Stimulated activated CD4-positive, alpha-beta T cell treated with anti-CD3 and anti-CD28 coated beads, Interleukin-15, amount 100 ng/mL, for 48 hours (primary cell): ENCODE results near the gene CCM2.

Experiments
- DNase-seq, 2 donors: peaks; one replicate each; pipeline ENCODE4 v3.0.0-alpha.2; 2020; ENCODE audit warnings: low read depth in 2 of 2

Gene CCM2

DNA sequence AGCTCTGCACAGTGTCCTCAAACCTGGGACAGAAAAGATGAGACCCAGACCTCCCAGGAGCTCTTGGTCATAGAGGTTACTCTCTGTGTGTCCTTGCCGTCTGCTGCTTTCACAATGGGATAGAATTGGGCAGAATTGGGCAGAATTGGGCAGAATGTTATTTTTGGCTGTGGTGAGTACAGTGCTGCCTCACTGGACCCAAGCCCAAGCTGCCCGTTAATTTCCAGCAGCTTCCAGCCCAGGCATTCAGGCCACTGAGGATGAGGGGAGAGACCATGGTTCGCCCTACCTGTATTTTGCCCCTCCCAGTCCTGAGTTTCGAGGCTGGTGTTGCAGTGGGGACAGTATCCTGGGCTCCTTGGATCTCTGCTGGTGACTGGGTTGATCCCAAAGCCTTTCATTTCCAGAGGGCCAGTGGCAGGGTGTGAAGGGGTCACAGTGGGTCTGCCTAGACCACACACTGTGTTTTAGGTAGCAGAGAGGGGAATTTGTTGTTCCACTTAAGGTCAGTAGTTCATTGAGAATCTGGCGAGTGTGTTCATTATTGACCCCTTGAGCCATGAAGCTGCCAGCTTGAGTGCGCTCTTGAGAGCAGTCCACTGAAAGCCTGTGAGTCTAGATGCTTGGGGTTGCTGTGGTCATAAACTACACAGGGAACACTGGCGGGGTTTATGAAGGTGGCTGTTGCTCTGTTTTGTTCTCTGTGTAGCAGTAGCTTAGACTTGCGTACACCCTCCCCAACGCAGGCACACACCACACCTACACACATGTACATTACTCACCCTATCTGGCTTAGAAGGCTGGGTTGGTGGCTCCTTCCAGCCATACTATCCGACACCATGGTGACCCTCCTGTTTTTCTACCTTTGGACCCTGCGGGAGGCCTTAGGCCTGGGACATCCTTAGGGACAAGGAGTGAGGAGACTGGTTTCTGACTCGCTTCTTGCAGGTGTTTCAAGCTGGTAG lies 65.3 kb downstream of the CCM2 start:
- DNase-seq: no peak

DNA sequence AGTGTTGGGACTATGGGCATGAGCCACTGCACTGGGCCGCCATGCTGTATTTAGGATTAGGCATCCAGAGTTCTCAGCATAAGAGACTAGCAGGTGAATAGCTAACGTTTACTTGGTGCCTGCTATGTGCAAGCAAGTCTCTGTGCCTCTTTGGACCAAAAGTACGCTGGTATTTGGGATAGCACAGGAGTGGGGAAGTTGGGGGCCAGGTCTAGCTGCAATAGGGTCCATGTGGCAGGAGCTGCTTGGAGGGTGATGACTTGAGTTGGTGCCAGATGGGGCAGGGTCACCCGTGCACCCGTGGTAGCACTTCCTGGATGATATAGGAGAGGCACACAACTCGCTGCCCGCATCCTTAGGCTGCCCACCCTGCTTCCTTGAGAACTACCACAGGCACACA lies 66.4 kb downstream of the CCM2 start:
- no peak for DNase-seq

DNA sequence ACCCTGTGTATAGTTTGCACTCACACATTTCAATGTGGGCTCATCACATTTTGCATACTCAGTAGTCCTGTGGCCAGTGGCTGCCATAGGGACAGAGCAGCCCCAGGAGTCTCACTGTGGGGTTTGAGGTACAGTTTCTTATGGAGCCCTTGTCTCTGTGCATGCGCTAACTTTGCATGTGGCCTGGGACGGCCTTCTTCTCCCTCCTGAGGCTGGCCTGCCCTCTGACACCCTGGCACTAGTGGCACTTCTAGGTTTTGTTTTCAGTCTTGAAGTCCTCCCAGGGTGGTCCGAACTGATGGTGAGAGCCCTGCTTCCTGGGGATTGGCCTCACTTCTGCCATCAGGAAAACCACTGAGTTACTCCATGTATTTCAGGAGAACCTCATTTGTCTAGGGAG lies 67.6 kb downstream of the CCM2 start:
- no peak for DNase-seq

DNA sequence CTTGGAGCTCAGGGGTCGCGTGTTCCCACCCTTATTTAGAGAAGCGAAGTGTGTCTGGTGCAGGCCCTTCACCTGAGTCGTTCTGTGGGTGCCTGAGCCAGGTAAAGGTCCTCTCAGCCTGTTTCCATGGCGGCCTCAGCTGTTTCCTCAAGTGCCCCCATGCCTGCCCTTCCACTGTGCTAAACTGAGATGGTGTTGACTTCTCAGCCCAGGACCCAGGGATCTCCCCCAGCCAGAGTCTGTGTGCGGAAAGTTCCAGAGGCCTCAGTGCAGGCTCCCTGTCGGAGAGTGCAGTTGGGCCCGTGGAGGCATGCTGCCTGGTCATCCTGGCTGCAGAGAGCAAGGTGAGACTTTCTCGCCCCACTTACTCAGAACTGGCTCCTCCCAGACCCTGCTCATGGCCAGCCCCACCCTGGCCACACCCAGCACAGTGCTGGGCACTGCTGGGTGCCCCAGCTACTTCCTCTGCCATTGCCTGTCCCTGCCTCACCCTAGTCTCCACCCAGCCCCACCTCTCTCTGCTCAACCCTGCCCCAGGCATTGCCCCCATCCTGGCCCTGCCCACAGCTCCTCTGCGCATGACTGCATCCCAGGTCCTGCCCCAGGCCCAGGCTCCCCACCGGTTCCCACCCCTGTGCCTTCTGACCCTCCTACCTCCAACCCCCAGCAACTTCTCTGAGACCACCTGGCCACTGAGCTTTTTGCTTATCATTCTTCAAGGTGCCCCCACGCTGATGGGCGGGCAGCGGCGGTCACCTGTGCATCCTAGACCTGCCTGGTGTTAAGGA lies 68.4 kb downstream of the CCM2 start:
- DNase-seq: no peak

DNA sequence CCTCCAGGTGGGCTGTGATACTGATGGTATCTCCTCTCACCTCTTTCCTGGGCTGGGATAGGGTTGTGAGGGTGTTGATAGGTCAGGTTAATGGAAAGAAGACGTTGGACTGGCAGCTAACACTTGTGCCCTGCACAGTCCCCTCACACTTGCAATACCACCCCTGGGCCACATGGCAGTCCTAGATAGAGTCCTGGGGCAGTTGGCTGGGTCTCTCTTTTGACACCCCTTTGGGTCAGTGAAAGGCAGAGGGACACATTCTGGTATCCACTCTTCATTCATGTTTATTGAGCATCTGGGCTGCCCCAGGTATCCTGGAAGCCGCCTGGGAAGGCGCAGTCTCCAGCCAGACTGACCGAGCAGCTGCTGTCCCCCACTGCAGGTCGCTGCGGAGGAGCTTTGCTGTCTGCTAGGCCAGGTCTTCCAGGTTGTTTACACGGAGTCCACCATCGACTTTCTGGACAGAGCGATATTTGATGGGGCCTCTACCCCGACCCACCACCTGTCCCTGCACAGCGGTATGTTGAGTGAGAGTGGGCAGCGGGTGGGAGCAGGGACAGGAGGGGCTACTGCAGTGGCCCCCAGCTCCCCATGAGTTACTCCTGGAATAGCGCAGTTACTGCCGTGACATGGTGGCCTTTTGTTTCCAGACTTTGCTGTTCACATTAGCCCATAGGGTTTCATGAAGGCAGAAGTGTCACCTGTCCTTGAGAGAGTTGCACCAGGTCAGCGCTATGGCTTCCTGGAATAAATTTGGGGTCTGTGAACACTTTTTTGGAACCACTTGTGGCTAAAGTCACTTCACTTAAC lies 69.6 kb downstream of the CCM2 start:
- DNase-seq: no peak

DNA sequence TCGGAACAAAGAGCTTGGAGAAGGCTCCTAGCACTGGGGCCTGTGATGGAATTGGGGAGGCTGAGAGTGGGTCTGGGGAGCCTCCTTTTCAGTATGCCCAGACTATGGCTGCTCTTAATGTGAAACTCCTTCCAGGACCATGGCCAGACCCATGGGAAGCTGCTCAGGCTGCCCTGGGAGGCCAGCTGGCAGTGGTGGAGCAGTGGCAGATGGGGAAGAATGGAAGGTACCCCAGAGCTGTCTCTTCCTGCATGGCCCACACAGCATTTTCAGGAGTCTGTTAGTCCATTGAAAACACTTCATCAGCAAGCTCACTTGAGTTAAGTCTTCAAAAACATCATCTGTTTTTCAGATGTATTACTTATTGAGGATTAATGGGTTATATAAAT lies 70.2 kb downstream of the CCM2 start:
- no peak for DNase-seq

DNA sequence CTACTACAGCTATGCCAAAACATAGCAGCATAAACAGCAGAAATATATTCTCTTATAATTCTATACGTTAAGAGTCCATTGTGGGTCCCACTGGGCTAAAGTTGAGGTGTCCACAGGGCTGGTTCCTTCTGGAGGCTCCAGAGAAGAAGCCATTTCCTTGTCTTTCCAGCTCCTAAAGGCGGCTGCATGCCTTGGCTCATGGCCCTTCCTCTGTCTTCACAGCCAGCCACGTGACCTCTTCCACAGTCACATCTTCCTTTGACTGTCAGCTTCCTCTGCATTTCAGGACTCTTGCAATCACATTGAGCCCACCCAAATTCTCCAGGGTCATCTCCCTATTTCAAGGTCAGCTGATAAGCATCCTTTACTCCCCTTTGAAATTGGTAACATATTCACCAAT lies 71.5 kb downstream of the CCM2 start:
- DNase-seq: no peak

DNA sequence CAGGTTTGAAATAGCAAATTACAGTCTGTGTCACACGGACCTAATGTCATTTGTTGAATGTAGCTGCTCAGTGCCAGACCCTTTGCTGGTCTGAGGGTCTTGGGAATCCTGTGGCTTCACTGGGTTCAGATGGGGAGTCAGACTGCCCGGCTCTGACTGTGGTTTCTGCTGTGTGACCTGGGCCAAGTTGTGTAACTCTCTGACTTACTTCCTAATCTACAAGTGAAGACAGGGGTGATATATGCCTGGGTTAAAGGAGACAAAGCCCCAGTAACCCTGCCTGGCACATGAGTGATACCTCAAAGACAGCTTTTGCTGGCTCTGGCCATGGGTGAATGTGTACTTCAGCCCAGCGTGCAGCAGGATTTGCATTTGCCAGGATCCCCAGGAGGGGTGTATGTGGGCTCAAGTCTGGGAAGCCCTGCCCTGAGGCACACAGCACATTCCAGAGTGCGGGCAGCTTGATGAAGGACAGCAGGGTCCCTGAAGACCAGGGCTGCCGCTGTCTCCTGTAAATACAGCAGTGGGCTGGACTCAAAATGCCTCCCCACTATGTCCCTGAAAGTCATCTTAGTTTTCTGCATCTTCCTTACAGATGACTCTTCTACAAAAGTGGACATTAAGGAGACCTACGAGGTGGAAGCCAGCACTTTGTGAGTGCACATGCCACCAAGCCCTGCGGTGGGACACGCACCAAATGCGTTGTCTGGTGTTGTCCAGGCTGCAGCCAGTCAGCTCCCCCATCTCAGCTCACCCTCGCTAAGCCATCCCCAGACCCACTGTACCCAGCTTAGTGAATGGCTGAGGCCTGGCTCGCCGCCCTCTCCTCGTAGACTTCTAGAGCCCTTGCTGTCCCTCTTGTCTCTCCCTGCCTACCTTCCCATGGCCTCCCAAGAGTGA lies 72.4 kb downstream of the CCM2 start:
- no peak for DNase-seq

DNA sequence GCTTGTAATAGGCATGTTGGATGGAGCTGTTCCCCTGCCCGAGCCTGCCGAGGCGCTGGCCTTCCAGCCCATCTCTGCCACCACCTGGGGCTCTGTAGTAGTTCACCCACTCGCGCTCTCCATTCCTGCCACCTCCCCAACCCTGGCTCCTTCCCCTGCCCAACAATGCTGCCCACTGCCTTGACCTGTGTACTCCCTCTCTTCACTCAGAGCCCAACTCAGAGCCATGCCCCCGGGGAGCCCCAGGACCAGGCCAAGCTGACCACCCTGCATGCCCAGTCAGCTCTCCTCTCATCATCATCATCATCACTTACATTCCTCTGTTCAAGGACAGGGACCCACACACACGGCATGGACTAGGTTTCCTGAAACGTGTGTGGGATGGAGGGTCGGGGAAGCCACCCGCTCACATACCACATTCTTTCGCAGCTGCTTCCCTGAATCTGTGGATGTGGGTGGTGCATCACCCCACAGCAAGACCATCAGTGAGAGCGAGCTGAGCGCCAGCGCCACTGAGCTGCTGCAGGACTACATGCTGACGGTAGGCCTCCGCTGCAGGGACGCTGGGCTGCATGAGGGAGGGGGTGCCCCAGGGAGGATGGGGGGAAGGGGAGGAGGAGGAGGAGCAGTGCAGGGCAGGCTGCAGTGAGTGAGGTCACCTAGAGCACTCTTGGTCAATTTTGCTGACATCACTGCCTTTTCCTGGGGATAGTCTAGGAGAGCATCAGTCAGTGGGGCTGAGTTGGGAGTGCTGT lies 73.2 kb downstream of the CCM2 start:
- no peak for DNase-seq

DNA sequence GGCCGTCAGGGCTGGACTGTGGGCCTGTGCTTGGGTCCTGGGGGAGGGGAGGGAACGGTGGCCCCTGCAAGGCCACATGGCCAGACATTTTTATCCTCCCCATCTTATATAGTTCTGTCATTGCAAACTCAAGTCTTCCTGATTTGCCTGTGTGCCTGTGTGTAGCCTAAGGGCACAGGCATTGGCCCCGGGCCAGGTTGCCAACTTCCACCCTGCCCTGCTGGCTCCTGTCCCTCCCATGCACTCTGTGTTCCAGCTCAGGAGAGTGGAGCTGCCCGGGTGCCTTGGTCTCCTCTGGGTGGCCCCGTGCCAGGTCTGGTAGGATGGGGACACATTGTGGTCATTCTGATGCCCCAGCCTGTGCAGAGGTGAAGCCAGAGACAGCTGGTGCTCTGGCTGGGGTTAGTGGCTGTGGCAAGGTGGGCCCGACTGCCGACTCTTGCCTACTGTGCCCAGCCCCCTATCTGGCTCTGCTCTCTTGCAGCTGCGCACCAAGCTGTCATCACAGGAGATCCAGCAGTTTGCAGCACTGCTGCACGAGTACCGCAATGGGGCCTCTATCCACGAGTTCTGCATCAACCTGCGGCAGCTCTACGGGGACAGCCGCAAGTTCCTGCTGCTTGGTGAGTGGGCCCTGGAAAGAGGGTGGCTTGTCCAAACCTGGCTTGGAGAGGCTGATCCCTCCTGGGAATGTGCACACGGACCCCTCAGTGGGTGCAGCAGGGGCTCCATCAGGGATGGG lies 74.0 kb downstream of the CCM2 start:
- no peak for DNase-seq

DNA sequence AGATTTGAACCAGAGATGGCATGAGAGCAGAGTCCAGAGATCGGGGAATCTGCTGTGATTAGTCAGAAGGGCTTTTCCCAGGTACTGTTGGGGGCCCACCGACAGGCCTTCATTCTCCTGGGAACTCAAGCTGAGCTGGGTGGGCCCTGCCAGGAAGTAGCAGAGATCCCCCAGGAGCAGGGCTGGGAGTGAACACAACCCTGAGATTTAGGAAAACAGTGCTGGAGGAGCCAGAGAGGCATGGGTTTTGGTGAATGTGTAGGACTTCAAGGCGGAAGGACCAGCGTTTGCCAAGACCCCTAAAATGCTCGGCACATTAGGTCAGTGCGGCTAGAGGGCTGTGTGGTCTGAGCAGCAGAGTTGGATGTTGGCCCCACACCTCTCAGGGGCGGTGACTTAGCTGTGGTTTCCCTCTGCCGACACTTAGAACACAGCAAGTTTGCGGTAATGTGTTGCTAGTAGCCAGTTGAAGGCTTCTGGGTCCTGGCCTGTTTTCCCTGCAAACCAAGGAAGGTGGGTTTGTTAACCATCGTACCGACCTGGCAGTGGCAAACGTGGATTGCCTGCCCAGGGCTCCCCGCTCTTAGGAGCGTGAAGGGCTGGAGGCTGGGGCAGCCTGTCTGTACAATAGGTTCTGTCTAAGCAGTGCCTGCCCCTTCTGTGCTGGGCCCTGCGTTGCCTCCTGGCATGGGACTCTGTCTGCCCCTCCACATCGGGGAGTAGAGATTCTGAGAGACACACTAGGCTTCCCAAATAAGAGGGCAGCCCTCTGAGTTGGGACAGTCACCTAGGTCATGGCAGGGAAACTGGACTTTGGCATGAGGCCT lies 74.7 kb downstream of the CCM2 start:
- no peak for DNase-seq

DNA sequence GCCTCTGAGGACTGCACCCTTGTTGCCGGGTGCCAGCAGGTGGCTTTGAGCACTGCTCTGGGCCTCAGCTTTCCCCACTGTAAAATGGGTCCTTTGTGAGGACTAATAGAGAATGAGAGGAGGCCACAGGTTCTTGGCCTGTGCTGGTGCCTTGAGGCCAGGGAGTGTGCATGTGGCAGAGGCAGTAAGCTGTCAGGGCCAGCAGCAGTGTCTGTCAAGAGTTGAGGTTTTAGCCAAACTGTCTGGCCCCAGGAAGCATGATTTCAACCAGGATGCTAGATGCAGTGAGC lies 75.3 kb downstream of the CCM2 start:
- no peak for DNase-seq

DNA sequence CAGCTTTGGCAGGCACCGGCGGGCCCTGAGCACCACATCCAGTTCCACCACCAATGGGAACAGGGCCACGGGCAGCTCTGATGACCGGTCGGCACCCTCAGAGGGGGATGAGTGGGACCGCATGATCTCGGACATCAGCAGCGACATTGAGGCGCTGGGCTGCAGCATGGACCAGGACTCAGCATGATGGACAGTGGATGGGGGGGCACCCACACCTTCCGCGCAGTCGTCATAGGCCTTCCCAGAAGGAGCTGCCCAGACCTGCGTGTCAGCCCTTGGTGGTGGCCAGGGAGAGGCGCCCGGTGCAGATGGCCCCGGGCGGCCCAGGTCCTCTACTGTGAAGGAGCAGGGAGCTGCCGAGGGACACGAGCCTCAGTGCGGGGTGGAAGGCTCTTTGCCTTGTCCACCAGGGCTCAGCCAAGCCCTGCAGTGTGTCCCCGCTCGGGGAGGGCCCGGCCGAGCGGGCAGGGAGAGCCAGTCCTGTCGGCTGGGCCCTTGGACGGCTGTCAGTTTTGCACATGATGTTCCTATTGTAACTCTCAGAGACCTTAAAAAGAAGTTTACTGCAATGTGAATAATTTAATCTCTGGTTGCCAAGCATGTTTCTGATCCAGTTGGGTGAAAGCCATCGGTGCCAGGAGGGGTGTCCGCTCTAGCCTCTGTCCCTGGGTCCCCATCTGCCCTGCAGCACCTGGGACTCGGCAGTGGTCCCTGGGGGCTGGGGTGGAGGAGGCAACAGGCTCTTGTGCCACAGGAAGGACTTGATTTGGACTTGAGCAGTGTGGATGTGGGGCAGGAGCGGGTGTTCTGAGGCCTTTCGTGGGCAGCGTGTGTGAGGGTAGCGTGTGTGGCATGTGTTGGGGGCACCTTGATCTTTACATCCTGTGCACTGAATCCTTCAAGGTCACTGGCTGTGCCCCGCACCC lies 76.1 kb downstream of the CCM2 start:
- DNase-seq: no peak

DNA sequence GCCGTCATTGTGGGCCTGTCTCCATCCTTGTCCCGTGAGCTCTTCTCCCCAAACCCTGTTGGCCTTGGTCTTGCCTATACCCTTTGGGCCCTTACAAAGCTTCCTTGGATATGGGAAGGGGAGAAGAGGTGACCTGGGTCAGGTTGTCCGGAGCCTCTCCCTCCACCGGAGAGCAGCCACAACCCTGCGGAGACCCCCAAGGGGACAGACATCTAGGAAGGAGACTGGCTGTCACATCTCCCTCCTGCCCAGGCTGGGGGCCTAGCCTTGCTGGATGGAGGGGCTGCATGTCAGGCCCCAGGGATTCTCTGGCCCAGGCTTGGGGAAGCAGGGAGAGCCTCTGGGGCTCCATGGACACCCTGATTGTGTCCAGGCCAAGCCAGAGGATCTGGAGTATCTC lies 76.9 kb downstream of the CCM2 start:
- DNase-seq: no peak

DNA sequence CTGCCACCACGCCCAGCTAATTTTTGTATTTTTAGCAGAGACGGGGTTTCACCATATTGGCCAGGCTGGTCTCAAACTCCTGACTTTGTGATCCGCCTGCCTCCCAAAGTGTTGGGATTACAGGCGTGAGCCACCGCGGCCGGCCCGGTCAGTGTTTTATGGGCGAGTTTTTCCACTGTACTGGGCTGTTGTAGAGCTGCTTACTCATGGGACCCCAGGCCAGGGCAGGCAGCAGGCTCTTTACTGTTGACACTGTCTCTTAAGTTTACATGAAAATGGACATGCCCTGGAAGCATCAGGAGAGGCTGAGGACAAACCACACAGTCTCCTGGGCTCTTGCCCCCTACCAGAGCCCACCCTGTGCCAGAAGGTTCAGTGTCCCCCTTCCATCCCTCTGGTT lies 77.6 kb downstream of the CCM2 start:
- DNase-seq: no peak

DNA sequence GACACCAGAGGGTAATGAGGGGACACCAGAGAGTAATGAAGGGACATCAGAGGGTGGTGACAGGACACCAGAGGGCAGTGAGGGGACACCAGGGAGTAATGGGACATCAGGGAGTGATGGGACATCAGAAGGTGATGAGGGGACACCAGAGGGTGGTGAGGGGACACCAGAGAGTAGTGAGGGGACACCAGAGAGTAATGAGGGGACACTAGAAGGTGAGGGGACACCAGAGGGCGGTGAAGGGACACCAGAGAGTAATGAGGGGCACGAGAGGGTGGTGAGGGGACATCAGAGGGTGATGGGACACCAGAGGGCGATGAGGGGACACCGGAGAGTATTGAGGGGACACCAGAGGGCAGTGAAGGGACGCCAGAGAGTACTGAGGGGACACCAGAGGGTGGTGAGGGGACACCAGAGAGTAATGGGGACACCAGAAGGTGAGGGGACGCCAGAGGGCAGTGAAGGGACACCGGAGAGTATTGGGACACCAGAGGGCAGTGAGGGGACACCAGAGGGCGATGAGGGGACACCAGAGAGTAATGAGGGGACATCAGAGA lies 78.2 kb downstream of the CCM2 start:
- DNase-seq: no peak

DNA sequence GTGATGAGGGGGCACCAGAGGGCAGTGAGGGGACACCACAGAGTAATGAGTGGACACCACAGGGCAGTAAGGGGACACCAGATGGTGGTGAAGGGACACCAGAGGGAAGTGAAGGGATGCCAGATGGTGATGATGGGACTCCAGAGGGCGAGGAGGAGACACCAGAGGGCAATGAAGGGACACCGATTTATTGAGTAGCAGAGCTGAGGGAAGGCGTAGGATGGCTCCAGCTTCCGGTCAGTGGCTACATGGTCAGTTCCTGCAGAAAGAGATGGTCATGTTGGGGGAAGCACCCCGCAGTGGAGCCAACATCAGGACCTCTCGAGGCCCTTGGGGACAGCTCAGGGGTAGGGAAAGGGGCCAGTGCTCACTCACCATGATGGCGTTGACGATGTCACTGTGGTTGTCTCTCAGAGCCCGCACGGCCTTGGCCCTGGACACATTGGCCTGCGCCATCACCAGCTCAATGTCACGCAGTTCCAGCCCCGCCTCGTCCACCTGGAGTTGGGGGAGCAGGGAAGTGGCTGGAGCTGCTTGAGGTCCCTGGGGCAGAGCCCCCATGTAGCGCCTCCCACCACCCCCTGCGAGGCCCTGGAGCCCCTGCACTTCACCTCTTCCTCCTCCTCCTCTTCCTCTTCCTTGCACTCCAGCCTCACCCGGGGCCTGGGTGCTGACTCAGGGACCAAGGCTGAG lies 80.4 kb downstream of the CCM2 start:
- no peak for DNase-seq
